Measurements from ENCODE around the gene HCN3. TPM values are rescaled to one million over a fixed set of nuclear protein-coding genes. Genes with fewer than 3 reads are reported as not detected.

The HCN3 gene
- total and polyA plus RNA-seq, 4 experiments from 2014 or later: 0.10 to 5.3 (median 2.6) TPM

DNA sequence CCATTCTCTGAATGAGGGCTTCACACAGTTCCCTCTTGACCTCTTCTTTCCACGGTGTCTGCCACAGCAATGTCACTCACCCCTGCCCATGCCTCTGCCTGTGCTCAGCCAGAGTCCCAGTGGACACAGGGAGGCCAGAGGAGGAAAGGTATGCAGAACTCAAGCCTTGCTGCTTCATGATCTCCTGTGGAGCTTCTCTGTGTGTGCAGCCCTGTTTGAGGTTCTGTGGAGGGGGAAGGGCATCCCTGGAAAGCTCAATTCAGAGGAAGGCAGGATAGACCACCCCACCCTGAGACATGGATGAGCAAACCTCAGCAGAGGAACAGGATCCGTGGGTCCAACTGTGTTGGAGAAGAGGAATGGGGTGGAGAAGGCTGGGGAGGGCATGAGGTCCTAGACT, 2.0 kb downstream of the HCN3 start:
- Mint-ChIP-seq H3K9me3 (no peaks in the 10 kb centered on the region), H3K27ac (peak overlapping the region in 3 of 7 donors; percentile 19 to 61 (median 55)), H3K4me3 (peak overlapping the region in 1 of 8 donors; percentile 17), H3K27me3 (no peaks in the 10 kb centered on the region), H3K36me3 (no peaks in the 10 kb centered on the region), H3K4me1 (peaks cover 12 to 27% (median 19%) of the 10 kb centered on the region in 4 donors)
- H3K4me3 ChIP-seq (ENCODE audit: low read length in 2 of 2): no peak overlapping the region
- ChIA-PET CTCF (ENCODE audit: partially characterized antibody) (interaction anchor here (0.6 to 3.3 kb wide), 6 partner anchors 12 to 305 kb away, joined by 3 to 19 read pairs (median 5); partner anchors contain the start of gene FDPS), POLR2A (ENCODE audit: partially characterized antibody) (interaction anchor here (1.1 to 2.2 kb wide), 3 partner anchors 35 to 59 kb away, joined by 3 to 8 read pairs (median 3); no protein-coding TSS in a partner anchor)
- H3K4me1 ChIP-seq (ENCODE audit: insufficient read depth, low read length): peaks cover 23% of the 10 kb centered on the region
- intact Hi-C loops (cut with micrococcal nuclease): loop anchor here (5.0 to 10.0 kb wide), 2 partner anchors 37 to 286 kb away; partner anchors contain the start of gene ASH1L
- H3K27me3 ChIP-seq (ENCODE audit: insufficient read depth, low read length): no peaks in the 10 kb centered on the region
- no peak overlapping the region for H3K27ac ChIP-seq (ENCODE audit: low read depth, low read length)
- DNase-seq: no peak
- no peaks in the 10 kb centered on the region for H3K9me3 ChIP-seq (ENCODE audit: control insufficient read depth in 1 of 2, low read length in 2 of 2)
- no peaks in the 10 kb centered on the region for H3K36me3 ChIP-seq (ENCODE audit: insufficient read depth, low read length)

DNA sequence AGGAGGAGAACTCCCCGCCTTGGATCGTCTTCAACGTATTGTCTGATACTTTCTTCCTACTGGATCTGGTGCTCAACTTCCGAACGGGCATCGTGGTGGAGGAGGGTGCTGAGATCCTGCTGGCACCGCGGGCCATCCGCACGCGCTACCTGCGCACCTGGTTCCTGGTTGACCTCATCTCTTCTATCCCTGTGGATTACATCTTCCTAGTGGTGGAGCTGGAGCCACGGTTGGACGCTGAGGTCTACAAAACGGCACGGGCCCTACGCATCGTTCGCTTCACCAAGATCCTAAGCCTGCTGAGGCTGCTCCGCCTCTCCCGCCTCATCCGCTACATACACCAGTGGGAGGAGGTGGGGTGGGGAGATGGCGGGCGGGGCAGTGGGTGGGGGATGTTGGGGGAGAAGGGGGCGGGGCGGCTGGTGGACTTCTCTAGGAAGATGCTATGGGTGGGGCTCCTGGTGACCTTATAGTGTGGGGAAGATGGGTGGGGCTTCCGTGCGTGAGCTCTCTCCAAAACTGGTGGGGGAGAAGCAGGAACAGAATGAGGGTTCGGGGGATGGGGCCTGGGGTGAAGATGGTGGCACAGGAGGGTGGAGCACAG, 5.3 kb downstream of the HCN3 start:
- Histone ChIP-seq H3K36me3 (ENCODE audit: insufficient read depth, low read length) (no peaks in the 10 kb centered on the region), H3K9me3 (ENCODE audit: control insufficient read depth in 1 of 2, low read length in 2 of 2) (no peaks in the 10 kb centered on the region), H3K4me3 (ENCODE audit: low read length in 2 of 2) (no peak overlapping the region), H3K27ac (ENCODE audit: low read depth, low read length) (no peak overlapping the region), H3K27me3 (ENCODE audit: insufficient read depth, low read length) (no peaks in the 10 kb centered on the region), H3K4me1 (ENCODE audit: insufficient read depth, low read length) (peaks cover 11% of the 10 kb centered on the region)
- CTCF ChIA-PET (ENCODE audit: partially characterized antibody): interaction anchor here (1.3 kb wide), 1 partner anchor 31 kb away, joined by 4 read pairs; no protein-coding TSS in a partner anchor
- POLR2A ChIA-PET (ENCODE audit: partially characterized antibody): no interaction called here
- DNase-seq: no peak
- intact Hi-C loops (cut with micrococcal nuclease): no loop called here
- Mint-ChIP-seq H3K36me3 (no peaks in the 10 kb centered on the region), H3K27ac (peak overlapping the region in 1 of 7 donors; percentile 7), H3K4me1 (peaks cover 2 to 11% (median 8%) of the 10 kb centered on the region in 4 donors), H3K27me3 (no peaks in the 10 kb centered on the region), H3K9me3 (no peaks in the 10 kb centered on the region), H3K4me3 (no peak overlapping the region)

DNA sequence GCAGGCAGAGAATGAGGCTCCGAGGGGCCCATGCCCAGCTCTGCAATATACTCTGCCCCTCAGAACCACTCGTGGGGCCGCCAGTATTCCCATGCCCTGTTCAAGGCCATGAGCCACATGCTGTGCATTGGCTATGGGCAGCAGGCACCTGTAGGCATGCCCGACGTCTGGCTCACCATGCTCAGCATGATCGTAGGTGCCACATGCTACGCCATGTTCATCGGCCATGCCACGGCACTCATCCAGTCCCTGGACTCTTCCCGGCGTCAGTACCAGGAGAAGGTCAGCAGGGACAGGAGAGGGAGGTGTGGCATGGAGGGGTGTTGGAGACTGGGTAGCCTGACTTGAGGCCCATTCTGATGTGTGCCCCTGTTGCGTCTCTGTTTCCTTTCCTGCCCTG, 7.2 kb downstream of the HCN3 start:
- no peak for DNase-seq
- Mint-ChIP-seq H3K4me3 (no peak overlapping the region), H3K27me3 (no peaks in the 10 kb centered on the region), H3K4me1 (no peaks in the 10 kb centered on the region), H3K27ac (peak overlapping the region in 1 of 7 donors; percentile 79), H3K9me3 (no peaks in the 10 kb centered on the region), H3K36me3 (no peaks in the 10 kb centered on the region)
- no peak overlapping the region for H3K4me3 ChIP-seq (ENCODE audit: low read length in 2 of 2)
- no peaks in the 10 kb centered on the region for H3K4me1 ChIP-seq (ENCODE audit: insufficient read depth, low read length)
- no peaks in the 10 kb centered on the region for H3K27me3 ChIP-seq (ENCODE audit: insufficient read depth, low read length)
- H3K27ac ChIP-seq (ENCODE audit: low read depth, low read length): no peak overlapping the region
- CTCF ChIA-PET (ENCODE audit: partially characterized antibody): no interaction called here
- POLR2A ChIA-PET (ENCODE audit: partially characterized antibody): no interaction called here
- no peaks in the 10 kb centered on the region for H3K36me3 ChIP-seq (ENCODE audit: insufficient read depth, low read length)
- intact Hi-C loops (cut with micrococcal nuclease): no loop called here
- H3K9me3 ChIP-seq (ENCODE audit: control insufficient read depth in 1 of 2, low read length in 2 of 2): no peaks in the 10 kb centered on the region

DNA sequence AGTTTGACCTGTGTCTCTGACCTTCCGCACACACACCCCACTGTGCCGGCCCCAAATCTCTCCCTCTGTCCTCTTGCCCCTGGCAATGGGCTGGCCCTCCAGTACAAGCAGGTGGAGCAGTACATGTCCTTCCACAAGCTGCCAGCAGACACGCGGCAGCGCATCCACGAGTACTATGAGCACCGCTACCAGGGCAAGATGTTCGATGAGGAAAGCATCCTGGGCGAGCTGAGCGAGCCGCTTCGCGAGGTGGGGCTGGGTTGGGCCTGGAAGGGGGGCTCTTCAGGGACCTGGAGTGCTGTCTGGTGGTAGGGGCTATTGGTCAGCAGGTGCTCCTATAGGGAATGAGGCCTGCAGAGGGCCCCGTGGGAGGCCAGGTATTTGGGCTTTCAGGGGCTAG, 7.8 kb downstream of the HCN3 start:
- no peaks in the 10 kb centered on the region for H3K4me1 ChIP-seq (ENCODE audit: insufficient read depth, low read length)
- intact Hi-C loops (cut with micrococcal nuclease): no loop called here
- Mint-ChIP-seq H3K27ac (no peak overlapping the region), H3K4me3 (no peak overlapping the region), H3K27me3 (peaks cover 0 to 1% of the 10 kb centered on the region in 2 donors), H3K4me1 (no peaks in the 10 kb centered on the region), H3K36me3 (no peaks in the 10 kb centered on the region), H3K9me3 (no peaks in the 10 kb centered on the region)
- no peaks in the 10 kb centered on the region for H3K9me3 ChIP-seq (ENCODE audit: control insufficient read depth in 1 of 2, low read length in 2 of 2)
- H3K27me3 ChIP-seq (ENCODE audit: insufficient read depth, low read length): no peaks in the 10 kb centered on the region
- H3K27ac ChIP-seq (ENCODE audit: low read depth, low read length): no peak overlapping the region
- ChIA-PET POLR2A (ENCODE audit: partially characterized antibody) (no interaction called here), CTCF (ENCODE audit: partially characterized antibody) (interaction anchor here (1.0 kb wide), 1 partner anchor 34 kb away, joined by 3 read pairs; no protein-coding TSS in a partner anchor)
- H3K4me3 ChIP-seq (ENCODE audit: low read length in 2 of 2): no peak overlapping the region
- H3K36me3 ChIP-seq (ENCODE audit: insufficient read depth, low read length): no peaks in the 10 kb centered on the region
- DNase-seq: no peak

DNA sequence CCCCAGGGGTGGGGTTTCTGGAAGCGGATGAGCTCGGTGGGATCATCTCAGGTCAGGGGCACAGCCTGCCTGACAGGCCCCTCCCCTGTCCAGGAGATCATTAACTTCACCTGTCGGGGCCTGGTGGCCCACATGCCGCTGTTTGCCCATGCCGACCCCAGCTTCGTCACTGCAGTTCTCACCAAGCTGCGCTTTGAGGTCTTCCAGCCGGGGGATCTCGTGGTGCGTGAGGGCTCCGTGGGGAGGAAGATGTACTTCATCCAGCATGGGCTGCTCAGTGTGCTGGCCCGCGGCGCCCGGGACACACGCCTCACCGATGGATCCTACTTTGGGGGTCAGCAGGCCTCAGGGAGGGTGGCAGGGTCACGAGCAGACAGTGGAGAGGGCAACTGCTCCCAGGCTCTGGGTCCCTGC, 8.4 kb downstream of the HCN3 start:
- no peaks in the 10 kb centered on the region for H3K4me1 ChIP-seq (ENCODE audit: insufficient read depth, low read length)
- POLR2A ChIA-PET (ENCODE audit: partially characterized antibody): no interaction called here
- Mint-ChIP-seq H3K9me3 (no peaks in the 10 kb centered on the region), H3K27me3 (peaks cover 0 to 3% of the 10 kb centered on the region in 2 donors), H3K36me3 (no peaks in the 10 kb centered on the region), H3K4me1 (no peaks in the 10 kb centered on the region), H3K27ac (no peak overlapping the region), H3K4me3 (no peak overlapping the region)
- H3K4me3 ChIP-seq (ENCODE audit: low read length in 2 of 2): no peak overlapping the region
- no peaks in the 10 kb centered on the region for H3K27me3 ChIP-seq (ENCODE audit: insufficient read depth, low read length)
- H3K9me3 ChIP-seq (ENCODE audit: control insufficient read depth in 1 of 2, low read length in 2 of 2): no peaks in the 10 kb centered on the region
- intact Hi-C loops (cut with micrococcal nuclease): no loop called here
- no peaks in the 10 kb centered on the region for H3K36me3 ChIP-seq (ENCODE audit: insufficient read depth, low read length)
- CTCF ChIA-PET (ENCODE audit: partially characterized antibody): interaction anchor here (1.0 kb wide), 1 partner anchor 34 kb away, joined by 3 read pairs; no protein-coding TSS in a partner anchor
- no peak overlapping the region for H3K27ac ChIP-seq (ENCODE audit: low read depth, low read length)
- DNase-seq: no peak

DNA sequence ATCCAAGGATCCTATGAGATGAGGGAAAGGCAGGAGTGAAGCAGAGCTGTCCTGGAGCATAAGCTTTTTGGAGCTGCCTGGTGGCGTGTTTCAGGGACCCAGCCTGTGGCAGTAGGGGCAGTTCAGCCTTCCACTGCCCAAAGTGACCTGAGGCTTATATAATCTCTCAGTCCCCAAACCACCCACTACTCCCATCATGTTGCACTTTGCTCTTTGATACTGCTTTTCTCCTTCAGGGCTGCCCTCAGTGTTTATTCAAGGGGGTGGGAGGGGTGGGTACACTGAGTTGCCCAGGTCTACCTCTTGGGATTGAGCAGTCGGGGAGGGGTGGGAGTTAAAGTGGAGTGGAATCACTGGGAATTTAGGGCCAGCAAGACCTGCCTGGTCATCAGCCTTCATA, 9.3 kb downstream of the HCN3 start:
- Histone ChIP-seq H3K36me3 (ENCODE audit: insufficient read depth, low read length) (no peaks in the 10 kb centered on the region), H3K4me1 (ENCODE audit: insufficient read depth, low read length) (no peaks in the 10 kb centered on the region), H3K9me3 (ENCODE audit: control insufficient read depth in 1 of 2, low read length in 2 of 2) (no peaks in the 10 kb centered on the region), H3K27ac (ENCODE audit: low read depth, low read length) (no peak overlapping the region), H3K27me3 (ENCODE audit: insufficient read depth, low read length) (no peaks in the 10 kb centered on the region), H3K4me3 (ENCODE audit: low read length in 2 of 2) (no peak overlapping the region)
- H3K9me3 Mint-ChIP-seq: no peaks in the 10 kb centered on the region
- ChIA-PET POLR2A (ENCODE audit: partially characterized antibody) (no interaction called here), CTCF (ENCODE audit: partially characterized antibody) (no interaction called here)
- no peak for DNase-seq
- H3K27ac Mint-ChIP-seq: no peak overlapping the region
- peaks cover 0 to 6% of the 10 kb centered on the region in 2 donors for H3K27me3 Mint-ChIP-seq
- no peaks in the 10 kb centered on the region for H3K4me1 Mint-ChIP-seq
- H3K4me3 Mint-ChIP-seq: peak overlapping the region in 1 of 8 donors; percentile 36
- H3K36me3 Mint-ChIP-seq: no peaks in the 10 kb centered on the region
- intact Hi-C loops (cut with micrococcal nuclease): no loop called here

DNA sequence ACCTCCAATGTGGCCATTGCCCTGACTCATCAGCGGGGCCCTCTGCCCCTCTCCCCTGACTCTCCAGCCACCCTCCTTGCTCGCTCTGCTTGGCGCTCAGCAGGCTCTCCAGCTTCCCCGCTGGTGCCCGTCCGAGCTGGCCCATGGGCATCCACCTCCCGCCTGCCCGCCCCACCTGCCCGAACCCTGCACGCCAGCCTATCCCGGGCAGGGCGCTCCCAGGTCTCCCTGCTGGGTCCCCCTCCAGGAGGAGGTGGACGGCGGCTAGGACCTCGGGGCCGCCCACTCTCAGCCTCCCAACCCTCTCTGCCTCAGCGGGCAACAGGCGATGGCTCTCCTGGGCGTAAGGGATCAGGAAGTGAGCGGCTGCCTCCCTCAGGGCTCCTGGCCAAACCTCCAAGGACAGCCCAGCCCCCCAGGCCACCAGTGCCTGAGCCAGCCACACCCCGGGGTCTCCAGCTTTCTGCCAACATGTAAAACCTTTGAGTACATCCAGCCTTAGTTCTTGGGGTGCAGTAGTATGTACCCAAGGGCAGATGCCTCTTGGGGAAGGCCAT, 10.8 kb downstream of the HCN3 start:
- Mint-ChIP-seq H3K4me1 (no peaks in the 10 kb centered on the region), H3K4me3 (no peak overlapping the region), H3K36me3 (no peaks in the 10 kb centered on the region), H3K27ac (no peak overlapping the region), H3K27me3 (peaks cover 0 to 8% of the 10 kb centered on the region in 2 donors), H3K9me3 (no peaks in the 10 kb centered on the region)
- H3K9me3 ChIP-seq (ENCODE audit: control insufficient read depth in 1 of 2, low read length in 2 of 2): no peaks in the 10 kb centered on the region
- no peak for DNase-seq
- H3K4me1 ChIP-seq (ENCODE audit: insufficient read depth, low read length): no peaks in the 10 kb centered on the region
- no peak overlapping the region for H3K4me3 ChIP-seq (ENCODE audit: low read length in 2 of 2)
- H3K27me3 ChIP-seq (ENCODE audit: insufficient read depth, low read length): no peaks in the 10 kb centered on the region
- ChIA-PET POLR2A (ENCODE audit: partially characterized antibody) (no interaction called here), CTCF (ENCODE audit: partially characterized antibody) (no interaction called here)
- no peaks in the 10 kb centered on the region for H3K36me3 ChIP-seq (ENCODE audit: insufficient read depth, low read length)
- H3K27ac ChIP-seq (ENCODE audit: low read depth, low read length): no peak overlapping the region
- intact Hi-C loops (cut with micrococcal nuclease): no loop called here

All from CD4-positive, alpha-beta memory T cell (primary cell).